PC-9 (cell line): Measurements from ENCODE around the gene PPP1CC. TPM values are rescaled to one million over a fixed set of nuclear protein-coding genes. Genes with fewer than 3 reads are reported as not detected.

Source experiments
- BruUV-seq: library from RNA; stranded (reverse); fragments of 400-500 nt; replicated peaks from 2 replicates; lab custom pipeline; 2021; lab: Mats Ljungman, UMichigan
- CTCF ChIA-PET: fragments of 300-600 bp; sonication (Branson Sonifier 250); formaldehyde crosslinking; loops from one replicate; lab custom pipeline; 2022; ENCODE audit warnings: antibody characterized with exemption; lab: Charles Lee
- POLR2A ChIA-PET: fragments of 300-600 bp; sonication (Branson Sonifier 250); formaldehyde crosslinking; loops from one replicate; lab custom pipeline; 2022; ENCODE audit warnings: antibody characterized with exemption; ENCODE audit not compliant: unreplicated experiment; lab: Charles Lee
- DNase-seq, 2 experiments: peaks; one replicate each; pipeline versions ENCODE4 v3.0.0 to v3.0.0-alpha.2; 2015 to 2022; ENCODE audit warnings: mixed read lengths in 1 of 2
- H2AFZ ChIP-seq: fragments of 200-600 bp; sonication (generic); 2 replicates; pipeline ENCODE4 v1.8.1; 2017; ENCODE audit warnings: antibody characterized with exemption
- H3F3A ChIP-seq: fragments of 200-600 bp; sonication (generic); 2 replicates; pipeline ENCODE4 v1.8.1; 2017; ENCODE audit warnings: antibody characterized with exemption, mild to moderate bottlenecking, low read depth; ENCODE audit not compliant: insufficient read depth
- H3K27ac ChIP-seq: fragments of 200-600 bp; sonication (generic); 2 replicates; pipeline ENCODE4 v1.6.1; 2016; ENCODE audit warnings: mixed run types
- H3K27me3 ChIP-seq: fragments of 200-600 bp; sonication (generic); 2 replicates; pipeline ENCODE4 v1.6.1; 2016; ENCODE audit warnings: low read depth, mixed run types; ENCODE audit not compliant: insufficient read depth
- H3K36me3 ChIP-seq: fragments of 200-600 bp; sonication (generic); 2 replicates; pipeline ENCODE4 v1.6.1; 2016; ENCODE audit warnings: low read depth, mixed run types
- H3K4me1 ChIP-seq: fragments of 200-600 bp; sonication (generic); replicated peaks from 2 replicates; pipeline ENCODE4 v1.6.1; 2016; ENCODE audit warnings: mixed run types; ENCODE audit not compliant: insufficient read depth
- H3K4me2 ChIP-seq: fragments of 200-600 bp; sonication (generic); 2 replicates; pipeline ENCODE4 v1.6.1; 2017; ENCODE audit warnings: mixed run types
- H3K4me3 ChIP-seq: fragments of 200-600 bp; sonication (generic); 2 replicates; pipeline ENCODE4 v1.6.1; 2016; ENCODE audit warnings: mixed run types
- H3K79me2 ChIP-seq: fragments of 200-600 bp; sonication (generic); 2 replicates; pipeline ENCODE4 v1.6.1; 2017; ENCODE audit warnings: low read depth, mixed run types
- H3K9me2 ChIP-seq: fragments of 200-600 bp; sonication (generic); 2 replicates; pipeline ENCODE4 v1.8.1; 2017; ENCODE audit warnings: mild to moderate bottlenecking; ENCODE audit not compliant: insufficient read depth
- H3K9me3 ChIP-seq: fragments of 200-600 bp; sonication (generic); 2 replicates; pipeline ENCODE4 v1.8.1; 2016; ENCODE audit warnings: low read depth; ENCODE audit not compliant: insufficient read depth
- H4K20me1 ChIP-seq: fragments of 200-600 bp; sonication (generic); 2 replicates; pipeline ENCODE4 v1.8.1; 2017; ENCODE audit not compliant: insufficient read depth
- EZH2 ChIP-seq: fragments of 200-600 bp; sonication (generic); IDR thresholded peaks from 2 replicates; pipeline ENCODE4 v1.8.0; 2017; ENCODE audit warnings: antibody characterized with exemption, low read depth
- intact Hi-C: fragments of 100-400 bp; cut with micrococcal nuclease; formaldehyde crosslinking; loops from one replicate; pipeline ENCODE4 v1.10.0; 2022; ENCODE audit not compliant: unreplicated experiment
- total RNA-seq: library from RNA; stranded (reverse); gene quantifications from 2 replicates; pipeline ENCODE4 v1.2.3, GENCODE V29; 2021
- TF ChIP-seq, protein P1 (sequence below): fragments of 200-600 bp; sonication (generic); conservative IDR thresholded peaks from 2 replicates; pipeline ENCODE4 v1.6.1; 2017; ENCODE audit warnings: mixed run types, antibody characterized with exemption, mild to moderate bottlenecking, moderate library complexity

The PPP1CC gene
- total RNA-seq, 1 experiment from 2014 or later, result 170 TPM

- Histone ChIP-seq H3K79me2 (no peaks in the 10 kb centered on the region), H3K9me3 (no peaks in the 10 kb centered on the region), H3K4me3 (no peak overlapping the region), H3K4me1 (no peaks in the 10 kb centered on the region), H3F3A (no peaks in the 10 kb centered on the region), H3K9me2 (no peaks in the 10 kb centered on the region; the same call in 1 of the 2 replicates), H3K36me3 (no peaks in the 10 kb centered on the region), H3K27me3 (0 out of 2 replicates have a peak, but pooled peaks cover 12% of the 10 kb centered on the region), H3K27ac (no peak overlapping the region), H2AFZ (no peak overlapping the region), H3K4me2 (no peak overlapping the region), H4K20me1 (no peaks in the 10 kb centered on the region)
- TF ChIP-seq EZH2, result no peak
- TF ChIP-seq, protein P1, sequence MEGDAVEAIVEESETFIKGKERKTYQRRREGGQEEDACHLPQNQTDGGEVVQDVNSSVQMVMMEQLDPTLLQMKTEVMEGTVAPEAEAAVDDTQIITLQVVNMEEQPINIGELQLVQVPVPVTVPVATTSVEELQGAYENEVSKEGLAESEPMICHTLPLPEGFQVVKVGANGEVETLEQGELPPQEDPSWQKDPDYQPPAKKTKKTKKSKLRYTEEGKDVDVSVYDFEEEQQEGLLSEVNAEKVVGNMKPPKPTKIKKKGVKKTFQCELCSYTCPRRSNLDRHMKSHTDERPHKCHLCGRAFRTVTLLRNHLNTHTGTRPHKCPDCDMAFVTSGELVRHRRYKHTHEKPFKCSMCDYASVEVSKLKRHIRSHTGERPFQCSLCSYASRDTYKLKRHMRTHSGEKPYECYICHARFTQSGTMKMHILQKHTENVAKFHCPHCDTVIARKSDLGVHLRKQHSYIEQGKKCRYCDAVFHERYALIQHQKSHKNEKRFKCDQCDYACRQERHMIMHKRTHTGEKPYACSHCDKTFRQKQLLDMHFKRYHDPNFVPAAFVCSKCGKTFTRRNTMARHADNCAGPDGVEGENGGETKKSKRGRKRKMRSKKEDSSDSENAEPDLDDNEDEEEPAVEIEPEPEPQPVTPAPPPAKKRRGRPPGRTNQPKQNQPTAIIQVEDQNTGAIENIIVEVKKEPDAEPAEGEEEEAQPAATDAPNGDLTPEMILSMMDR, result no peak
- intact Hi-C loops, result no loop called here
- DNase-seq, result no peak
- POLR2A ChIA-PET, result no interaction called here
- no TSS peak for BruUV-seq
- CTCF ChIA-PET, result no interaction called here
Observed at GRCh38 chr12:110765111-110765510, 22.4 kb upstream of the PPP1CC start.

DNA sequence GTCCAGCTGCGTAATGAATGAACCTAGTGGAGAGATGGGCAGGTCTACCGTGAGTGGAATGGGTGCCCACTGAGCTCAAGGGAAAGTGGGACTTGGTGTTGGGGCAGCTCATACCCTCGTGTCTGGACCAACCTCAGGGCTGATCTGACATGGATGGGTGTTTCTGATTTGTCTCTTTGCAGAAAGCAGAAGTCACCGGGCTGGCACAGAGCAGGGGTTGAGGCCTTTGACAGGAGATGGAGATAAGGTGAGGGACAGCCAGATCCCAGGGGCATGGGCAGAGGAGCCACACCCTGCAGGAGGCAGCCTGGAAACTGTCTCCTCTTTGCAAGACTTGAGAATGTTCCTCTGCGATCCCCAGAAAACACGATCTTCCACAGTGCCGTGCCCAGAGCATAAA is 20.9 kb upstream of the PPP1CC start:
- Histone ChIP-seq H3K27me3 (0 out of 2 replicates have a peak, but pooled peaks cover 12% of the 10 kb centered on the region), H3K36me3 (no peaks in the 10 kb centered on the region), H3K9me2 (no peaks in the 10 kb centered on the region; the same call in 1 of the 2 replicates), H3K27ac (no peak overlapping the region), H3K4me1 (no peaks in the 10 kb centered on the region), H3K9me3 (no peaks in the 10 kb centered on the region), H2AFZ (no peak overlapping the region), H3F3A (no peaks in the 10 kb centered on the region), H3K4me3 (no peak overlapping the region), H3K79me2 (no peaks in the 10 kb centered on the region), H3K4me2 (no peak overlapping the region), H4K20me1 (no peaks in the 10 kb centered on the region)
- no TSS peak for BruUV-seq
- CTCF ChIA-PET, result no interaction called here
- DNase-seq, result no peak
- POLR2A ChIA-PET, result no interaction called here
- intact Hi-C loops, result no loop called here
- TF ChIP-seq EZH2, result no peak
- TF ChIP-seq, protein P1, result no peak

DNA sequence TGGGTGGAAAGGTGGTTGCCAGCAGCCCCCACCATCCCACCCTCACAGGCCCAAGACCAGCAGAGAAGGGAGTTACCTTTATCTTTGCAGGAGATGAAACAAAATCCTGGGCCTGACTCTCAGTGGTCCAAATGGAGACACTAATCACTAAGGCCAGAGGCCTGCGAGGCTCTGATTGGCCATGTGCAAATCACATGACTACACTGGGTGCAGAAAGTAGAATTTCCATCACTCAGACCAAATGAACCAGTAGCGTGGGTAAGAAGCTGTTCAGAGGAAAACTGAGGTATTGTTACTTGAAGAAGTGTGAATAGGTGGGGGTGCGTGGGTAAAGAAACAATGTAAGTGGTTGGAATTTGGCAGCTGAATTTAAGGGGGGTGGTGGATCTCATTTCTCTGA is 20.2 kb upstream of the PPP1CC start:
- Histone ChIP-seq H3K4me1 (no peaks in the 10 kb centered on the region), H3K36me3 (no peaks in the 10 kb centered on the region), H3K9me2 (no peaks in the 10 kb centered on the region; the same call in 1 of the 2 replicates), H3K27ac (no peak overlapping the region), H3F3A (no peaks in the 10 kb centered on the region), H3K4me3 (no peak overlapping the region), H3K27me3 (0 out of 2 replicates have a peak, but pooled peaks cover 12% of the 10 kb centered on the region), H4K20me1 (no peaks in the 10 kb centered on the region), H2AFZ (no peak overlapping the region), H3K4me2 (no peak overlapping the region), H3K79me2 (no peaks in the 10 kb centered on the region), H3K9me3 (no peaks in the 10 kb centered on the region)
- intact Hi-C loops, result no loop called here
- ChIA-PET CTCF (no interaction called here), POLR2A (no interaction called here)
- TF ChIP-seq, protein P1, result no peak
- TF ChIP-seq EZH2, result no peak
- no peak for DNase-seq
- BruUV-seq, result no TSS peak
